GM18499 (cell line): ENCODE measurements around the gene MXD1.

Source experiments
- ATAC-seq: cut with Tn5 transposase; IDR thresholded peaks from one replicate; pipeline ENCODE4 v1.9.1; 2021; ENCODE audit warnings: moderate number of reproducible peaks; ENCODE audit not compliant: insufficient read depth, unreplicated experiment

Gene MXD1

GRCh38 chr2:69933254-69933828, 18.4 kb downstream of the MXD1 start:
- no peak for ATAC-seq

DNA sequence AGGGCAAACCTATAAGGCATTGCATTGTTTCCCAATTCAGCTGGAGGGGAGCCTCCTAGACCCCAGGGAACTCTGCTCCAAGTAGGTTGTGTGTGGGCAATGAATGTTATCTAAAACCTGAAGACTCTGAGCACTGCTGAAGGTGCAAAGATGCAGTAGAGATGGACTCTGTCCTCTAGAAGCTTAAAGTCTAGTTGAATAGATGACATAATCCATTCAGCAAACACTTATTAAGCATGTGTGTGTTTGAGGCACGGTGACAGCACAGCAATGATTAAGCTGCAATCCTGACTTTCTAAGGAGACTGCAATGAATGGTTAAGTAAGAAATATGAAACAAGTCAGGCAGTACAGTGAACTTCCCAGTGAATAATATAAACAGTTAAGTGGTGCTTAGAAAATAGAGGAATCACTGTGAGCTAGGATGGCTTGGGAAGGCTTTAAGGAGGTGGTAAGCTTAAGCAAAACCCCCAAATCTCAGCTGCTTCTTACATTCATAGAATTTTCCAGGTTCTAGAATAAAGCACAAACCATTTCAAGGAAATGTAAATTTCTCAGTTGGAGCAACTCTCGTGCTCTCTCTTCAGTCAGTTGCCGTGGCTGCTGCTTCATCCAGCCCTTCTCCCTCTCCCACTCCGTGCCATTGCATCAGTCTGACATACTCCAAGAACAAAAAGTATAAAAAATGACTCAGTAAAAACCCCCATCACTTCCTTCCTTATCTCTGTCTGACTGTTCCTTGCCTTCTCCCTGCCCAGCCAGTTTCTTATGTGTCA, 19.1 kb downstream of the MXD1 start:
- ATAC-seq, result no peak

GRCh38 chr2:69934614-69934908, 19.7 kb downstream of the MXD1 start:
- ATAC-seq, result no peak

DNA sequence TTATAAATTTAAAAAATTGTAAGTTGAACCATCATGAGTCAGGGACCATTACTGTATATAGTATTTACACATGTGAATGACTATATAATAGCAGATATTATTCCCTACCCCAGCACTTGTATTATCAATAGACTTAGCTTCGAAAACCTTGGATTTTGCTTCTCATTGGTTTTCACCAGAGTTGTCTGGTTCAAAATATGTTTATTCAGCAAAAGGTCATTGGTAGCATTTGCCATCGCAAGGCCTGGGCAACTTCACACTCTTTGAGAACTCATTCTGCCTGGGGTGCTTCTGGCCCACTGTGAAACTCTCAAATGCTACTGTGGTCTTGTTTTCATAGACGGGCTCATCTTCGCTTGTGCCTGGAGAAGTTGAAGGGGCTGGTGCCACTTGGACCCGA, 20.1 kb downstream of the MXD1 start:
- ATAC-seq, result no peak

GRCh38 chr2:69936906-69937305, 22.0 kb downstream of the MXD1 start:
- no peak for ATAC-seq

GRCh38 chr2:69937968-69938367, 23.1 kb downstream of the MXD1 start:
- no peak for ATAC-seq

DNA sequence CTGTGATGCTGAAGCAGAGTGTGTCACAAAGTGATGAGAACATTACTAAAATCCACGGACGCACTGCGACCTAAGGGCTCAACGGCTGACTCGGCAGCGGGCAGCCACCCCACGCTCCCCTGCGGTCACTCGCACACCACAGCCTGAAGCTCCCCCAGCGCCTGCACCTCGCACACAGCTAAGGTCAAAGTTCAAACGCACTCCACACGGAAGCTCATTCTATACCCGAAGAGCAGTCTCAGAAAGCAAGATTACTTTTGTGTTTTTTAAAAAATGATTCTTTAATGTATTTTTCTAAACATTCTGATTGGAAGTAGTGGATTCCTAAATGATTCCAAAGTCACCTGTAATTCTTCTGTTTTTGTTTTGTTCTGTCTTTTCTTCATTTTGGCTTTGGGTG, 24.8 kb downstream of the MXD1 start:
- no peak for ATAC-seq

DNA sequence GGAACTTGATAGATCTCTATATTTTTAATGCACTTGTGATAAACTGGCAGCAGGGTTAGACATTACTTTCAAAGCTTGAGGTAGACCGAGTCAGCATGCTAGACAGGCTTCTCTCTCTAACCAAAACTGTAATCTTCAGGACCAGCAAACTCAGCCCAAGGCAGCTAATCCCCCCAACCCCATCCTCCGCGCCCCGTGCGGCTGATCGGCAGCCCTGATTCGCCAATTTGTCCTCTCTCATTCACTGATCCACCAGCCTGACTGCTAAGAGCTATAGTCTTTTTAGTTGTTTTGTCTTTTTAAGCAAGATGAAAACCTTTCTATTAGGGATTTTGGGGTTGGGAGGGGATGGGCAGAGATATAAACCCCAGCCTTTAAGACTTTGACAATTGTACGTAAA, 25.8 kb downstream of the MXD1 start:
- no peak for ATAC-seq

DNA sequence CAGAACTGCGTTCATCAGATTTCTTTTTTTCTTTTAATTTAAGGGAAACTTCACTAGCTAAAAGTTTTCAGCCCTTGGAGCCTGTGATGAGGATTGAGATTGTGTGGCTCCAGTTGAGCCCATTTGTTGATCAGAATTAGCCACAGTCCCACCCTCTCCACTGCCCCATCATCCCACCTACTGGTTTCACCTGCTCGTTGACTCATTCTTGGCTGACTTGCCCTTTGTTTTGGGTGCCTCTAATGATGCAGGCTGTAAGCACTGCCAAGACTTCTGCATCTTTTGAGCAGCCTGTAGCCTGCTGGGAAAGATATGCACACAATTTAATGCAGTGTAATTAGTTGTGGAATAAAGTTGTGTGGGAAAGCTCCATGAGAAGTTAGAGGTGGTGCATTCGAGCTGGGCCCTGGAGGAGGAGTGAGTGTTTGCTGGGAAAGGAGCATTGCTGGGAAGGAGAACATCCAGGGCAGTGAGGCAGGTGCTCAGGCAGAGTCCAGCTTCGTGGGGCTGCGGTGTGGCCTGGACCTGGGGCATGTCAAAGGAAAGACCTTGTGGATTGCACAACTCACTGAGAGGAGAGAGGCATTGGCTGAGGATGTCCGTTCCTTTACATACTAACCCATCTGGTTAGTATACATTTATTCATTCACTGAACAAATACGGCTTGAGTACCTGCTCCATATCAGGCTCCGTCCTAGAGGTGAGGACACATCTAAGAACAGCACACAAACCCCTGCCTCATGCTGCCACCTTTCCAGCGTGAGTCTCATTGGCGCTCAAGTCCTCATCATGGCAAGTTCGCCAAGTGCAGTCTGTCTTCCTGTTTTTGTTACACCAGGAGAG, 28.3 kb downstream of the MXD1 start:
- no peak for ATAC-seq

DNA sequence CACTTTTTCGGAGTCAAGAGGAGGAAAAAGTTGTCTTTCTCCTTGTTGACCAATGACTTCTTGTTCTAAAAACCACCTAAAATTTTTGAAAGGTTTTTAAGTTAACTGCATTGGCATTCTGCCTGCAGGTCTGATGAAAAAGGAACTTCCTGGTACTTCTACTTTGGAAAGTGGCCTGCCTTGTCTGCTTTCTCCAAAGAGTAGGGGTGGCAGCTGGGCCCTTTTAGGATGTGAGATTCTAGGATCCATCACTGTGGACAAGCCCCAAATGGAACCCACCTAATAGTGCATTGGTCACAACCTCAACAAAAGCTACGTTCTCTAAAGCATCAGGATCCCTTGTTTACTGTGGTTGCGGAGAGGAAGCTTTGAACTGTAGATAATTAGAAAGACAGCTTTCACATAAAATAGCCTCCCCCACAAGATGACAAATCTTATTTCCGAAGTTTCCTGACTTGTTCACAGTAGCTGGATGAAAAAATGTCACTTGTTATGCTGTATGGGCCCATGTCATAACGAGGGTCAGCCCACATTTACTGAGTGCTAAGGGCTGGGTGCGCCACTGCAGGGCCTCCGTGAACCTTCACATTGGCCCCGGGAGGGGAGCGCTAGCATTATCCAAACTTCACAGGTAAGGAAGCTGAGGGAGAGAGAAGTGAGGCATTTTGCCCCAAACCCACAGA, 29.1 kb downstream of the MXD1 start:
- ATAC-seq, result no peak

- ATAC-seq, result no peak
Measured at GRCh38 chr2:69944756-69945155, 29.8 kb downstream of the MXD1 start.

DNA sequence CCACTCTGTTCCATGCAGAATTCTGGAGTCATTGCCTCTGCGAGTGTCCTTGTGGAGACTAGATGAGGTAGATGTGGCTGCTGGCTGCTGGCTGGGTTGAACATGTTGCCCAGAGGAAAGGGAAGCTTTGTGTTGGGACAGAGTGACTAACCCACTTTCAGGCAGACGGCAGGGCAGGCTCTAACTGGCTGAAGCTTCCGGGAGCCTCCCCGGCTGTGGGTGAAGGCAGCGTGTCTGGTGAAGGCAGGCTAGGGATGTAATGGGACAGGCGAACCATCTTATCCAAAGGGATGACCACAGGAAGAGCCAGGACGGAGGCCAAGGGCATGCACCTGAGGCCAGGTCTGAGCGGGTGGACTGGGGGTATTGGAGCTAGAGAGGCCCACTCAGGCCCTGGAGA, 30.5 kb downstream of the MXD1 start:
- ATAC-seq, result no peak

- no peak for ATAC-seq
Measured at GRCh38 chr2:69945941-69946340, 31.0 kb downstream of the MXD1 start.

GRCh38 chr2:69946351-69947324, 31.7 kb downstream of the MXD1 start:
- no peak for ATAC-seq

- ATAC-seq, result no peak
Measured at GRCh38 chr2:69947325-69947931, 32.5 kb downstream of the MXD1 start.

DNA sequence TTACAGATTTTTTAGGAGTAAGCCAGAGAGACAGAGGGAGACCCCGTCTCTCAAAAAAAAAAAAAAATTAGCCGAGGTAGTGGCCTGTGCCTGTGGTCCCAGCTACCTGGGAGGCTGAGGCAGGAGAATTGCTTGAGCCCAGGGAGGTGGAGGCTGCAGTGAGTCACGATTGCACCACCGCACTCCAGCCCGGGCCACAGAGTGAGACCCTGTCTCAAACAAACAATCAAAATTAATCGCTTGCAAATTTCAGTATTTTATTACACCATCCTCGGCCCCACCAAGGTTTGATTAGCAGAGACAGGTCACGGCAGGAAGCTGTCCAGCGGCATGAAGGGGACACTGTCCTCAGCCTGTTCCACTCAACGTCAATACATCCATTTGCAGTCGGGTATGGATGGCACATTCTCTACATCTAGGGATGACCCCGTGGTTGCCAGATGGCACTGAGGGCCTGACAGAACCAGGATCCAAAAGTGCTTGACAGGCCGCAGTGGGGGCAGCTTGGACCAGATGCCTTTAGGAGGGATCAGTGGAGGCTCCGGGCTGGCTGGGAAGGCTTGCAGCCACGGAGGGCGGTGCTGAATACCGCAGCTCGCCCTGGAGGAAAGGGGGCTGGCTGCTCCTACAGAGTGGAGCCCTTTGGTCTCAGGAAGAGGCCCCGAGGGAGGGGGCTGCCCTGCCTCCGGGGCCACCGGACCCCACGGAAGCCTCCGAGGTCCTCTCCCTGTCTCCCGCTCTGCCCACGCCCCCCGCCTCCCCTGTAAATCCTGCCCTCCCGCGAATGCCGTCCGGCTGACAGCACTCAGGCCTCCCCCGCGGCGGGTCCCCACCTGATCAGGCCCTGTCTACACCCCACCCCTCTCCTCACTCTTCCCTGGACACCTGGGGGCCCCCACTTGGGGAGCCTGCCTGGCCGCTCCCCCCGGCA, 33.4 kb downstream of the MXD1 start:
- no peak for ATAC-seq

DNA sequence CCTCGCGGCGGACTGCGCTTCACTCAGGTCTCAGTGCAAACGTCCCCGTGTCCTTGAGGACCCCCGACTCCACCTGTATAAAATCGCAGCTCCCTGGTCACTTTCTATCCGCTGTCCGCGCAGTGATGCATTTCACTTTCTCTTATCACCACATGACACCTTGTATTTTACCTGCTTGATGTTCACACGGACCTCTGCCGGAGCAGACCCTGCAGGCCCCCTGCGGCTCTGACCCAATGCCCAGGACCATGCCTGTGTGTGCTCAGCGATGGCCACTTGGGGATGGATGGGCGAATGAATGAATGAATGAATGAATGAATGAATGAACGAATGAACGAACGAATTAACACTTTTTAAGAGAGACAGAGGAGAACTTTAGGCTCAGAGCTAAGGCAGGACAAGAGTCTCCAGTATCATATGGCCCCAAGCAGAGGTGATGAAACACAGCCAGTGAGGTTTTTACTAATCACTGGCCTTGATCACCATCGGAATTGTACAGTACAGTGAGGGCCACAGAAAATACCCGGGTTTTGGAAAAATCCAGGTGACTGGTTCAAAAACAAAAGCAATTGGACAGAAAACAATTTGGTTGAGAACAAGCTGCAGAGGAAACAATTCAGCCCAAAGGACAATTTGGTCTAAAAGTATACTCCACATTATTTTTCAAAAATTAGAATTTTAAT, 34.2 kb downstream of the MXD1 start:
- no peak for ATAC-seq

DNA sequence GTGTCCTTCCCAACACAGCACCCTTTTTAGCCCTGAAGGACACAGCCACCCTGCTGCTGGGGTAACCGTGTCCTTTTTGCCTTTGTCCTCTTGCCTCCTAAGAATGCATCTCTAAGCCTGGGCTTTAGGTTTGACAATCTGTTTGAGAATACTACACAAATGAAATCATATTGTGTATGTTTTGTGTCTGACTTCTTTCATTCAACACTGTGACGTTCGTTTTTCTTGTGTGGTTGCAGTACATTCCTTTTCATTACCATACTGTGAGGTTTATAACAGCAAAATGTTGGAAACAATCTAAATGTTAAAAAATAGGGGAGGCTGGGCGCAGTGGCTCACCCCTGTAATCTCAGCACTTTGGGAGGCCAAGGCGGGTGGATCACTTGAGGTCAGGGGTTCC, 35.3 kb downstream of the MXD1 start:
- no peak for ATAC-seq
